Parathyroid adenoma (tissue), 2 donors: ENCODE data around the gene FBN2.

ENCODE experiments used
- H2AFZ ChIP-seq: fragments of 300-600 bp; sonication (generic); one replicate; pipeline ENCODE4 v1.7.0; 2017; ENCODE audit warnings: antibody characterized with exemption, mild to moderate bottlenecking
- H3K27ac ChIP-seq: fragments of 300-600 bp; sonication (generic); one replicate; pipeline ENCODE4 v1.7.0; 2017
- H3K27me3 ChIP-seq: fragments of 300-600 bp; sonication (generic); one replicate; pipeline ENCODE4 v1.7.0; 2017; ENCODE audit warnings: low read length; ENCODE audit not compliant: control insufficient read depth, insufficient read depth
- H3K36me3 ChIP-seq: fragments of 300-600 bp; sonication (generic); one replicate; pipeline ENCODE4 v1.7.0; 2017; ENCODE audit warnings: low read length; ENCODE audit not compliant: control insufficient read depth, insufficient read depth
- H3K4me1 ChIP-seq: fragments of 300-600 bp; sonication (generic); one replicate; pipeline ENCODE4 v1.7.0; 2017; ENCODE audit warnings: control low read depth
- H3K4me2 ChIP-seq: fragments of 300-600 bp; sonication (generic); one replicate; pipeline ENCODE4 v1.7.0; 2017; ENCODE audit warnings: low read length
- H3K4me3 ChIP-seq: fragments of 300-600 bp; sonication (generic); one replicate; pipeline ENCODE4 v1.7.0; 2017; ENCODE audit warnings: low read depth, low read length
- H3K79me2 ChIP-seq: fragments of 300-600 bp; sonication (generic); one replicate; pipeline ENCODE4 v1.7.0; 2017; ENCODE audit warnings: control low read depth
- H3K9ac ChIP-seq: fragments of 300-600 bp; sonication (generic); one replicate; pipeline ENCODE4 v1.7.0; 2017; ENCODE audit warnings: mild to moderate bottlenecking
- H3K9me3 ChIP-seq: fragments of 300-600 bp; sonication (generic); one replicate; pipeline ENCODE4 v1.7.0; 2017; ENCODE audit warnings: low read length; ENCODE audit not compliant: control insufficient read depth
- TF ChIP-seq, protein P1 (sequence below): fragments of 300-600 bp; sonication (generic); IDR thresholded peaks from one replicate; pipeline ENCODE4 v1.7.0; 2017; ENCODE audit warnings: antibody characterized with exemption, mild to moderate bottlenecking
- donor health status: primary hyperparathyroidism.

The FBN2 gene

DNA sequence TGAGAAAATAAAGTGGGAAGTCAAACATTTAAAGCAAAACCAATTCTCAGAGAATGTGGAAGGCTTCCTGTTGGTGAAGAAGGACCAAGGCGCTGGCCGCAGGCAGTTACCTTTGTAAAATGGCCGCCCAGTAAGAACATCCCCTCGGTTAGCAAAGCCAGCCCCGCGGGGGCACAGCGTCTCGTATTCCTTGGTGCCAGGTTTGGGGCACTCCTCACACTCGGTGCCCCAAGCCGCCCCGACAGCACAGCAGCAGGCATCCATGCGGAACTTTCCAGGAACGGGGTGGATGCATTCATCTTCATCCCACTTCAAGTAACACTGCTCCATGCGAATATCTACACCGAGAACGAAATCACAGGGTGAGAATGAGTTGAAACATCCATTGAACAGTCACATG is 192.8 kb downstream of the FBN2 start:
- H3K27me3 ChIP-seq, result no peaks in the 10 kb centered on the region
- H3K9ac ChIP-seq, result no peak overlapping the region
- no peaks in the 10 kb centered on the region for H3K36me3 ChIP-seq
- H3K27ac ChIP-seq, result no peak overlapping the region
- H3K4me1 ChIP-seq, result no peaks in the 10 kb centered on the region
- TF ChIP-seq, protein P1, sequence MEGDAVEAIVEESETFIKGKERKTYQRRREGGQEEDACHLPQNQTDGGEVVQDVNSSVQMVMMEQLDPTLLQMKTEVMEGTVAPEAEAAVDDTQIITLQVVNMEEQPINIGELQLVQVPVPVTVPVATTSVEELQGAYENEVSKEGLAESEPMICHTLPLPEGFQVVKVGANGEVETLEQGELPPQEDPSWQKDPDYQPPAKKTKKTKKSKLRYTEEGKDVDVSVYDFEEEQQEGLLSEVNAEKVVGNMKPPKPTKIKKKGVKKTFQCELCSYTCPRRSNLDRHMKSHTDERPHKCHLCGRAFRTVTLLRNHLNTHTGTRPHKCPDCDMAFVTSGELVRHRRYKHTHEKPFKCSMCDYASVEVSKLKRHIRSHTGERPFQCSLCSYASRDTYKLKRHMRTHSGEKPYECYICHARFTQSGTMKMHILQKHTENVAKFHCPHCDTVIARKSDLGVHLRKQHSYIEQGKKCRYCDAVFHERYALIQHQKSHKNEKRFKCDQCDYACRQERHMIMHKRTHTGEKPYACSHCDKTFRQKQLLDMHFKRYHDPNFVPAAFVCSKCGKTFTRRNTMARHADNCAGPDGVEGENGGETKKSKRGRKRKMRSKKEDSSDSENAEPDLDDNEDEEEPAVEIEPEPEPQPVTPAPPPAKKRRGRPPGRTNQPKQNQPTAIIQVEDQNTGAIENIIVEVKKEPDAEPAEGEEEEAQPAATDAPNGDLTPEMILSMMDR, result no peak
- H3K4me2 ChIP-seq, result no peak overlapping the region
- no peak overlapping the region for H3K4me3 ChIP-seq
- H3K79me2 ChIP-seq, result no peaks in the 10 kb centered on the region
- no peak overlapping the region for H2AFZ ChIP-seq
- no peaks in the 10 kb centered on the region for H3K9me3 ChIP-seq

DNA sequence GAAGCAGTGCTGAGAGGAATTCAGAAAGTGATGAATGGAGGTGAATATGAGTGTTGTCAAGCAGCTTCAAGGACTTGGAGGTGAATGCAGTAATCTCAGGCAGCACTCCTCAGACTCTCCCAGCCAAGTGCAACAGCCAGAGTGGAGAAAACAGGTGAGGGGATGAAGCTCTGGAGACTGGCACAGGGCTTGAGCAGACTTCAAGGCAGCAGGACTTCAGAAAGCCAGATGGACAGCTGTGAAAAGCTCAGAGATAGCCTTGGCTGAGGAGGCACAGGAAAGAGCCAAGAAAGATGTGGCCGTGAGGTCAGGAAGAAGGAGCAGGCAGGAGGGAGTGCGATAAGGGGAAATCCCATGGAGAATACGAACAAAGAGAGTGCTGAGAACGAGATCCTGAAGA is 194.9 kb downstream of the FBN2 start:
- Histone ChIP-seq H3K4me2 (no peak overlapping the region), H3K27ac (no peak overlapping the region), H3K9ac (no peak overlapping the region), H3K9me3 (no peaks in the 10 kb centered on the region), H3K27me3 (no peaks in the 10 kb centered on the region), H3K4me1 (no peaks in the 10 kb centered on the region), H3K36me3 (no peaks in the 10 kb centered on the region), H3K79me2 (no peaks in the 10 kb centered on the region), H3K4me3 (no peak overlapping the region), H2AFZ (no peak overlapping the region)
- TF ChIP-seq, protein P1, result no peak

DNA sequence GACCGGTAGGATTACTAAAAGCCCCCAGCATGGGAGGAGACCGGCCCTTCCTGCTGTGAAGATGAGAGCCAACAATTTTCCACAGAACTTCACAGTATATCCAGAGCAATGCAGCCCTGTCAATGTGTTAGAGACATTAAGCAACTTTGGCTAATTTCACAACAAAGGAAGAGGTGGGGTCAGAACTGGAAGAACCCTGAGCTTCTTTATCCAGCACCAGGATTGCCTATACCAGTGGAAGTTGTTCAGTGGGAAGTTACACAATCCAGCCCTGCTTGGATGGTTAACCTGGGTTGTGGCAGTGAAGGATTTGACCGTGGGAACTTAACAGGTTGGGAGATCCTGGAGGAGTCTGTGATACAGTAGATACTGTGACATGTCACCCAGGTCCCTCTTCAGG is 197.0 kb downstream of the FBN2 start:
- no peak overlapping the region for H3K4me3 ChIP-seq

DNA sequence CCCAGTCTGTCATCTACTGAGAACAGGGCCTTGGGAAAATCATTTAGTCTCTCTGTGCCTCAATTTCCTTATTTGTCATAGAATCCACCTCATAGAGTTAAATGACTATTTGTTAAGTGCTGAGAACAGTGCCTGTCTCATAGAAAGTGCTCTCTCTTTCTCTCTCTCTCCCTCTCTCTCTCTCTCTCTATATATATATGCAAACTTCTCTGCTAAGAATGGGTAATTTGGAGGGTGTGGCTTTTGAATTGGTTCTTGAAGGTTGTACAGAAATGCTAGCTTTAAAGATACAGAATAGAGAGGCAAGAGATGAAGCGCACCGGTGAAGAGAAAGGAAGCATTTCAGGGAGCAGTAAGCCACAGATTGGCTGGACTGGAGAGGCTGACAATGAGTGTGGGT is 197.4 kb downstream of the FBN2 start:
- Histone ChIP-seq H3K4me1 (no peaks in the 10 kb centered on the region), H2AFZ (no peak overlapping the region)

More for the DNA sequence above, 197.0 kb downstream of the FBN2 start:
- no peaks in the 10 kb centered on the region for H3K79me2 ChIP-seq
- no peaks in the 10 kb centered on the region for H3K4me1 ChIP-seq
- no peaks in the 10 kb centered on the region for H3K9me3 ChIP-seq
- no peak overlapping the region for H3K9ac ChIP-seq
- no peak overlapping the region for H3K27ac ChIP-seq
- no peak overlapping the region for H3K4me2 ChIP-seq
- H2AFZ ChIP-seq, result no peak overlapping the region
- H3K27me3 ChIP-seq, result no peaks in the 10 kb centered on the region
- TF ChIP-seq, protein P1, result no peak
- no peaks in the 10 kb centered on the region for H3K36me3 ChIP-seq

DNA sequence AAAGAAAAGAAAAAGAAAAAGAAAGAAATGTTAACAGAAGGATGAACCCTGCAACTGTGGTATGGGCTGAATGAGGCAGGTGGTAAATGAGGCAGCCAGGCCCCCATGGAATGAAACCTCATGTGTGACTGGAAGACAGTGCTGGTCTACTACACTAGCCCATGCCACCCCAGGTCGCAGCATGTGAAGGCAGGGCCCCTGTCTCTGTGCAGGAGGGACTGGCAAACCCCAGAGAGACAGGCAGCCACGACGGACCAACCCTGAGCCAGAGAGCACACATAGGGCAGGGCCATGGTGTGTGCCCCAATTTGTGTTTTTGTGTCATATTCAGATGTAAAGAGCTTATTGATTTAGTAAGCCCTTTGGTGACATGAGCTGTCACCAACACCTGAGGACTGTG is 198.5 kb downstream of the FBN2 start:
- H3K27me3 ChIP-seq, result no peaks in the 10 kb centered on the region
- H3K9me3 ChIP-seq, result no peaks in the 10 kb centered on the region
- no peaks in the 10 kb centered on the region for H3K36me3 ChIP-seq
- no peak overlapping the region for H2AFZ ChIP-seq
- H3K4me1 ChIP-seq, result no peaks in the 10 kb centered on the region
- no peaks in the 10 kb centered on the region for H3K79me2 ChIP-seq
- H3K9ac ChIP-seq, result no peak overlapping the region
- TF ChIP-seq, protein P1, result no peak
- H3K4me3 ChIP-seq, result no peak overlapping the region
- no peak overlapping the region for H3K4me2 ChIP-seq
- H3K27ac ChIP-seq, result no peak overlapping the region

More for the DNA sequence above, 197.4 kb downstream of the FBN2 start:
- Histone ChIP-seq H3K4me3 (no peak overlapping the region), H3K79me2 (no peaks in the 10 kb centered on the region), H3K36me3 (no peaks in the 10 kb centered on the region), H3K4me2 (no peak overlapping the region), H3K9ac (no peak overlapping the region), H3K27ac (no peak overlapping the region), H3K27me3 (no peaks in the 10 kb centered on the region), H3K9me3 (no peaks in the 10 kb centered on the region)
- TF ChIP-seq, protein P1, result no peak
